Right lobe of liver (tissue), 6 donors: ENCODE results near the gene SLC25A23. TPM values are rescaled to one million over a fixed set of nuclear protein-coding genes. Genes with fewer than 3 reads are reported as not detected.

Experiments
- ATAC-seq, 4 donors: fragments of 200-7000 bp; cut with Tn5 transposase; one replicate each; pipeline ENCODE4 v1.9.1; 2020; ENCODE audit warnings: mild to moderate bottlenecking in 4 of 4, moderate library complexity in 4 of 4
- DNase-seq, 3 donors: peaks; one replicate each; pipeline ENCODE4 v3.0.0-alpha.2; 2020
- H3K27ac ChIP-seq, 3 donors: fragments of 200-600 bp; one replicate each; pipeline ENCODE4 v1.8.0; 2022
- H3K27me3 ChIP-seq, 2 donors: fragments of 200-600 bp; one replicate each; pipeline ENCODE4 v1.8.0; 2022
- H3K36me3 ChIP-seq, 4 donors: fragments of 200-600 bp; sonication (generic) in 1 of 4; one replicate each; pipeline versions ENCODE4 v1.5.1 to v1.8.0; 2017 to 2022; ENCODE audit warnings: control low read depth in 1 of 4
- H3K4me1 ChIP-seq, 4 donors: fragments of 200-600 bp; sonication (generic) in 1 of 4; one replicate each; pipeline versions ENCODE4 v1.5.1 to v1.8.0; 2017 to 2022; ENCODE audit warnings: control low read depth in 1 of 4
- H3K4me3 ChIP-seq, 3 donors: fragments of 200-600 bp; one replicate each; pipeline ENCODE4 v1.8.0; 2022
- H3K9me3 ChIP-seq, 4 donors: fragments of 200-600 bp; sonication (generic) in 1 of 4; one replicate each; pipeline versions ENCODE4 v1.5.1 to v1.8.0; 2017 to 2022; ENCODE audit warnings: control low read depth in 1 of 4
- POLR2A ChIP-seq: fragments of 450-650 bp; IDR thresholded peaks from one replicate; pipeline ENCODE4 v1.6.1; 2017; ENCODE audit warnings: antibody characterized with exemption, mild to moderate bottlenecking
- WGBS: methylation state at CpG from one replicate; pipeline ENCODE4 v1.1.6; 2018; ENCODE audit warnings: low coverage, low lambda C conversion rate; ENCODE audit not compliant: insufficient coverage; ENCODE audit errors: missing lambda C conversion rate; 5-methylcytosine and 5-hydroxymethylcytosine counted together
- intact Hi-C, 2 donors: fragments of 100-400 bp; cut with DNase I; formaldehyde crosslinking; loops; one replicate each; pipeline versions ENCODE4 v1.11.2 to v1.14.1; 2022
- total RNA-seq, 6 experiments: library from RNA; depleted of rRNA in 2 of 6; stranded (reverse); fragments of >200 nt in 2 of 6; fragmentation: NEBNext Ultra II Directional in 3 of 6; extraction: Animal tissue kit (Norgen Biotek cat#: 25700) in 3 of 6; gene quantifications; one replicate each; pipeline versions ENCODE4 v1.1.0 to v1.2.4, GENCODE V29; 2016 to 2023
- TF ChIP-seq, protein P1 (sequence below), 4 donors: fragments of 200-600 bp in 3 of 4; fragments of 450-650 bp in 1 of 4; IDR thresholded peaks; one replicate each; pipeline versions ENCODE4 v1.5.1 to v1.8.0; 2016 to 2022; ENCODE audit warnings: antibody characterized with exemption in 4 of 4, mild to moderate bottlenecking in 2 of 4
- donor health status: DM: no; HTN: yes; CAD: no.
- donor health status: DM: no; HTN: no; CAD: no.
- donor health status: DM: no; HTN: no; CAD: no.
- donor health status: DM: no; HTN: yes; CAD: no.
- donor health status: DM: no; HTN: yes; CAD: no.

Gene SLC25A23
- total RNA-seq, 6 experiments from 2014 or later: 23.3 to 50.0 (median 30.0) TPM

DNA sequence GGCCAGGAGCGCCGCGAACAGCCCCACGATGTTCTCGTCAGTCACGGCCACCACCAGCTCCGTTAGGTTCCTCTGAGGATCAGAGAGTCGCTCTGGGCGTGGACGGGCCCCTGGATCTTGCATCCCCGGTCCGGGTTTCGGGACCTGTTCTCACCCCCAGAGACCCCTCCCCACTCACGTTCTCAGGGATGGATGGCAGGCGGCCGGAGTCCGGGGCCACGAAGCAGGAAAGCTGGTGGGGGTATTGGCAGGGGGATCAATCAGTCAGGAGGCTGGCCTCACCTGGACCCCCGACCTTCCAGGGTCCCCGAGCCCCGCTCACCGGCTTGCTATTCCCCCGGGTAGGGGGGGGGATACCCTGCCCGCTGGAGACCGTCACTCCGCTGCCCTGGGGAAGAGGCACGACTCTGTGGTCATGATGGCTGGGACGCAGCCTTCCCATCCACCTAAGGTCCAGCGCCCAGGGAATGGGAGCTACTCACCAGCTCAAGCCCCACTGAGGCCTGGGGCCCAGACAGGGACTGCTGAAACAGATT, 17.4 kb upstream of the SLC25A23 start:
- Histone ChIP-seq H3K9me3 (no peaks in the 10 kb centered on the region), H3K36me3 (no peaks in the 10 kb centered on the region), H3K4me1 (no peaks in the 10 kb centered on the region), H3K27me3 (no peaks in the 10 kb centered on the region), H3K4me3 (peak overlapping the region in 2 of 3 donors; percentile 35 to 42), H3K27ac (no peak overlapping the region)
- intact Hi-C loops: no loop called here
- WGBS: 42% methylated on average over 13 of the region's 29 CpGs
- TF ChIP-seq, protein P1, sequence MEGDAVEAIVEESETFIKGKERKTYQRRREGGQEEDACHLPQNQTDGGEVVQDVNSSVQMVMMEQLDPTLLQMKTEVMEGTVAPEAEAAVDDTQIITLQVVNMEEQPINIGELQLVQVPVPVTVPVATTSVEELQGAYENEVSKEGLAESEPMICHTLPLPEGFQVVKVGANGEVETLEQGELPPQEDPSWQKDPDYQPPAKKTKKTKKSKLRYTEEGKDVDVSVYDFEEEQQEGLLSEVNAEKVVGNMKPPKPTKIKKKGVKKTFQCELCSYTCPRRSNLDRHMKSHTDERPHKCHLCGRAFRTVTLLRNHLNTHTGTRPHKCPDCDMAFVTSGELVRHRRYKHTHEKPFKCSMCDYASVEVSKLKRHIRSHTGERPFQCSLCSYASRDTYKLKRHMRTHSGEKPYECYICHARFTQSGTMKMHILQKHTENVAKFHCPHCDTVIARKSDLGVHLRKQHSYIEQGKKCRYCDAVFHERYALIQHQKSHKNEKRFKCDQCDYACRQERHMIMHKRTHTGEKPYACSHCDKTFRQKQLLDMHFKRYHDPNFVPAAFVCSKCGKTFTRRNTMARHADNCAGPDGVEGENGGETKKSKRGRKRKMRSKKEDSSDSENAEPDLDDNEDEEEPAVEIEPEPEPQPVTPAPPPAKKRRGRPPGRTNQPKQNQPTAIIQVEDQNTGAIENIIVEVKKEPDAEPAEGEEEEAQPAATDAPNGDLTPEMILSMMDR (IDR thresholded peaks at IDR 0.05): no peak
- TF ChIP-seq POLR2A: no peak
- no peak for ATAC-seq
- DNase-seq: no peak

DNA sequence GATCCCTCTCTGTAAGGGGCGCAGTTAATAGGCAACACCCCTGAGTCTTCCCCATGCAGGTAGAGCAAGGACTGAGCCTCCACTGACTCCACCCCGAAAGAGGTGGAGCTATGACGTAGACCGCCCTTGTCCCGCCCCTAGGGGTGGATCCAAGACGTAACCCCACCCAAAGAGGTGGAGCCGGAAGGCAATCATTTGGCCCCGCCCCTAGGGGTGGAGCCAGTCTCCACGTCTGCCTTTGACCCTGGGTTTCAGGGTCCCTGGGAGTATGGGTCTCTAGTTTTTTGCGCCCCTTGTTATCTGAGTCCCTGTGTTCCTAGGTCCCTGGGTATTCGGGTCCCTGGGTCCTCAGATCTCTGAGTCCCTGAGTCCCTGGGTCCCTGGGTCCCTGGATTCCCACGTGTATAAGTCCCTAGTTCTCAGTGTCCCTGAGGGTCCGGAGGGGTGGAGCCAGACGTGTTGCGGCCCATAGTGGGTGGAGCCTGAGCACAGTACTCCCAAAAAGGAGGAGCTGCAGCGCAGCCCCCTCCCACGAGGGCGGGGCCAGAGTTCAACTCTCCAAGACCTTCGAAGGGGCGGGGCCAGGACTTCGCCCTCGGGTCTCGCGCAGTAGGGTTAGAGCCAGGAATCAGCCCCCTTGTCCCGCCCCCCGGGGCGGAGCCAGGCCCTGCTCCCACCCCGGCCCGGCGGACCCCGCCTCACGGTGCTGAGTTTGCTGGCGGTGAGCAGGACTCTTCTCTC, 16.7 kb upstream of the SLC25A23 start:
- ATAC-seq: peak; percentile 93 to 94 (median 94)
- WGBS: 11% methylated on average over 5 of the region's 33 CpGs
- peak overlapping the region; percentile 12 to 42 (median 35) for H3K4me3 ChIP-seq

DNA sequence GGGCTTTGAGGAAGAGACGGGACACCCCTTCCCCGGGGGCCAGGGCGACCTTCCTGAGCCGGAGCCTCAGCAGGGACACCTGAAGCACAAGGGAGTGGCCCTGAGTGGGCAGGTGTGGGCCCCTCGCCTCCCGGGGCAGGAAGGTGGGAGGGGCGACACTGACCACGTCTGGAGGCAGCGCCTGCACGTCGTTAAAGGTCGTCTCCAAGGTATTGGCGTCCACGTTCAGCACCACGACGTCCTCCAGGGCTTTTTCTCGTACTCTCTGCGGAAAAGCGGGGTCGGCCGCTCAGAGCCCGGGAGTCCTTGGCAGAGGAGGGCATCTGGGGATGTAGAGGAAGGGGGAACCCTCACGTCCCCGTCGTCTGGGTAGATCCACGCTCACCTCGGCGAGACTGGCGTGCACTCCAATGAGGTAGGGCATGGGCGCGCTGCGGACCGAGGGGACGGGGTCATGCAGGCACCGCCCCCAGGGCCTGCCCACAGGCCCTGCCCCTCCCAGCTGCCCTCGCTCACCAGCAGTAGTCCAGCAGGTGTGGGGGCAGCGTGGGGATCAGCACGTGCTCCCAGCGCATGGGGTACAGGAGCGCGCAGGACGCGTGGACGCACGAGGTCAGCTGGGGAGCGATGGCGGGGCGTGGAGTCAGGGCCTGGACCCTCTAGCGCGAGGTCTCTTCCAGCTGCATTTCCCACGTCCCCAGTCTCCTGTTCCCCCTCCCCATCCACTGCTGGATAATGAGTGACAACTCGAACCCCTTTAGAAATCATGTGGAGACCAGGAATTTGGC, 15.9 kb upstream of the SLC25A23 start:
- no peaks in the 10 kb centered on the region for H3K27me3 ChIP-seq
- H3K36me3 ChIP-seq: no peaks in the 10 kb centered on the region
- TF ChIP-seq, protein P1 (IDR thresholded peaks at IDR 0.05): no peak
- no peak for TF ChIP-seq POLR2A
- H3K27ac ChIP-seq: no peak overlapping the region
- H3K4me3 ChIP-seq: peak overlapping the region; percentile 12 to 42 (median 35)
- intact Hi-C loops: no loop called here
- DNase-seq (no peak), ATAC-seq (no peak)
- no peaks in the 10 kb centered on the region for H3K9me3 ChIP-seq
- 40% methylated on average over 24 of the region's 52 CpGs for WGBS
- H3K4me1 ChIP-seq: no peaks in the 10 kb centered on the region

More for the DNA sequence above, 16.7 kb upstream of the SLC25A23 start:
- DNase-seq: peak; percentile 92 to 96 (median 93)
- H3K4me1 ChIP-seq: no peaks in the 10 kb centered on the region
- no peaks in the 10 kb centered on the region for H3K36me3 ChIP-seq
- H3K27me3 ChIP-seq: no peaks in the 10 kb centered on the region
- H3K9me3 ChIP-seq: no peaks in the 10 kb centered on the region
- no peak overlapping the region for H3K27ac ChIP-seq
- no peak for TF ChIP-seq POLR2A
- TF ChIP-seq, protein P1 (IDR thresholded peaks at IDR 0.05): no peak
- intact Hi-C loops: no loop called here

DNA sequence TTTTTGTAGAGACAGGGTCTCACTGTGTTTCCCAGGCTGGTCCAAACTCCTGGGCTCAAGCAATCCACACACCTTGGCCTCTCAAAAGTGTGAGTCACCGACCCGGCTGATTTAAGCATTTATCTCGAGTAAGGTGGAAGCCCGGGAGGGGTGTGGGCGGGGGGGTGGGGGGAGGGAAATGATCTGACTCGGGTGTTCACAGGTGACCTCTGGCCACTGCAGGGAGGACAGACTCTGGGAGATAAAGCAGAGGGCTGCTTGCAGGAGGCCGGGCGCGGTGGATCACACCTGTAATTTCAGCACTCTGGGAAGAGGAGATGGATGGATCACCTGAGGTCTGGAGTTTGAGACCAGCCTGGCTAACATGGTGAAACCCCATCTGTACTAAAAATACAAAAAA, 14.1 kb upstream of the SLC25A23 start:
- Histone ChIP-seq H3K4me3 (no peak overlapping the region), H3K27ac (no peak overlapping the region), H3K4me1 (no peaks in the 10 kb centered on the region), H3K27me3 (no peaks in the 10 kb centered on the region), H3K9me3 (no peaks in the 10 kb centered on the region), H3K36me3 (no peaks in the 10 kb centered on the region)
- intact Hi-C loops: no loop called here
- ATAC-seq (no peak), DNase-seq (no peak)
- 61% methylated on average over 9 of the region's 9 CpGs for WGBS
- TF ChIP-seq, protein P1 (IDR thresholded peaks at IDR 0.05): no peak
- TF ChIP-seq POLR2A: no peak
